WTC11 (cell line): ENCODE data around the gene CCM2L. TPM values are rescaled to one million over a fixed set of nuclear protein-coding genes. Genes with fewer than 3 reads are reported as not detected.
A peak's percentile ranks its signal among the peaks of the same experiment; 100 is the strongest.

Experiments
- ATAC-seq: fragments of 200-7000 bp; cut with Tn5 transposase; 2 replicates; pipeline ENCODE4 v1.10.0; 2021; ENCODE audit warnings: mild to moderate bottlenecking, moderate library complexity
- CTCF ChIA-PET: fragments of 300-600 bp; sonication (Branson Sonifier 250); formaldehyde crosslinking; loops from one replicate; lab custom pipeline; 2021; ENCODE audit warnings: antibody characterized with exemption; lab: Charles Lee
- POLR2A ChIA-PET: fragments of 350-600 bp; sonication (Branson Sonifier 250); formaldehyde crosslinking; loops from one replicate; lab custom pipeline; 2021; ENCODE audit warnings: antibody characterized with exemption; lab: Charles Lee
- DNase-seq: peaks from one replicate; pipeline ENCODE4 v3.0.0; 2021; ENCODE audit warnings: low spot score
- H3K27ac Mint-ChIP-seq: 2 replicates; pipeline ENCODE4 v1.8.0; 2021; ENCODE audit warnings: mixed read lengths
- H3K27me3 Mint-ChIP-seq: 2 replicates; pipeline ENCODE4 v1.8.0; 2021; ENCODE audit warnings: low read depth, mild to moderate bottlenecking, moderate library complexity, mixed read lengths
- H3K36me3 Mint-ChIP-seq: 2 replicates; pipeline ENCODE4 v1.8.0; 2021; ENCODE audit warnings: mixed read lengths
- H3K4me1 Mint-ChIP-seq: 2 replicates; pipeline ENCODE4 v1.8.0; 2022; ENCODE audit warnings: mixed read lengths
- H3K4me3 Mint-ChIP-seq: 2 replicates; pipeline ENCODE4 v1.8.0; 2021; ENCODE audit warnings: mild to moderate bottlenecking, moderate library complexity, mixed read lengths
- H3K9me3 Mint-ChIP-seq: 2 replicates; pipeline ENCODE4 v1.8.0; 2021; ENCODE audit warnings: mixed read lengths
- ATF3 ChIP-seq: sonication (generic); formaldehyde crosslinking; conservative IDR thresholded peaks from 2 replicates; pipeline ENCODE4 v1.8.1; 2022; ENCODE audit warnings: mild to moderate bottlenecking, missing genetic modification reagents
- CREB1 ChIP-seq: sonication (generic); formaldehyde crosslinking; IDR thresholded peaks from 2 replicates; pipeline ENCODE4 v1.8.0; 2023; ENCODE audit warnings: mild to moderate bottlenecking, missing genetic modification reagents
- ELF4 ChIP-seq: sonication (generic); formaldehyde crosslinking; IDR thresholded peaks from 2 replicates; pipeline ENCODE4 v1.8.1; 2022; ENCODE audit warnings: low read depth, mild to moderate bottlenecking, moderate library complexity, missing genetic modification reagents
- EMX1 ChIP-seq: fragments of 250-450 bp; sonication (Bioruptor Pico); IDR thresholded peaks from 2 replicates; pipeline ENCODE4 v1.8.0; 2021; ENCODE audit warnings: mild to moderate bottlenecking
- FOXK1 ChIP-seq: sonication (generic); formaldehyde crosslinking; IDR thresholded peaks from 2 replicates; pipeline ENCODE4 v1.8.0; 2022; ENCODE audit warnings: mild to moderate bottlenecking, moderate library complexity, missing genetic modification reagents
- HMGA2 ChIP-seq: fragments of 250-450 bp; sonication (Bioruptor Pico); IDR thresholded peaks from 2 replicates; pipeline ENCODE4 v1.4.0; 2021; ENCODE audit warnings: mild to moderate bottlenecking, moderate library complexity
- MXD4 ChIP-seq: fragments of 250-450 bp; sonication (Bioruptor Pico); IDR thresholded peaks from 2 replicates; pipeline ENCODE4 v1.8.0; 2021; ENCODE audit warnings: mild to moderate bottlenecking, moderate library complexity, borderline replicate concordance
- NFYB ChIP-seq: sonication (generic); formaldehyde crosslinking; conservative IDR thresholded peaks from 2 replicates; pipeline ENCODE4 v1.8.0; 2022; ENCODE audit warnings: low read depth, missing genetic modification reagents
- NR1H2 ChIP-seq: sonication (generic); formaldehyde crosslinking; IDR thresholded peaks from 2 replicates; pipeline ENCODE4 v1.9.0; 2021; ENCODE audit warnings: mild to moderate bottlenecking, moderate library complexity, missing genetic modification reagents
- NR2C2 ChIP-seq: sonication (generic); formaldehyde crosslinking; IDR thresholded peaks from 2 replicates; pipeline ENCODE4 v1.8.0; 2022; ENCODE audit warnings: mild to moderate bottlenecking, missing genetic modification reagents
- PREB ChIP-seq: sonication (generic); formaldehyde crosslinking; IDR thresholded peaks from 2 replicates; pipeline ENCODE4 v1.8.1; 2022; ENCODE audit warnings: mild to moderate bottlenecking, missing genetic modification reagents, moderate library complexity, borderline replicate concordance
- RELA ChIP-seq: sonication (generic); formaldehyde crosslinking; IDR thresholded peaks from 2 replicates; pipeline ENCODE4 v1.8.1; 2022; ENCODE audit warnings: missing genetic modification reagents, mild to moderate bottlenecking, borderline replicate concordance
- RORB ChIP-seq: fragments of 250-450 bp; sonication (Bioruptor Pico); IDR thresholded peaks from 2 replicates; pipeline ENCODE4 v1.9.0; 2021; ENCODE audit warnings: mild to moderate bottlenecking
- SMAD4 ChIP-seq: sonication (generic); formaldehyde crosslinking; IDR thresholded peaks from 2 replicates; pipeline ENCODE4 v1.8.0; 2022; ENCODE audit warnings: mild to moderate bottlenecking, missing genetic modification reagents
- TEAD4 ChIP-seq: sonication (generic); formaldehyde crosslinking; IDR thresholded peaks from 2 replicates; pipeline ENCODE4 v1.8.0; 2022; ENCODE audit warnings: mild to moderate bottlenecking, missing genetic modification reagents
- ZMAT4 ChIP-seq: fragments of 250-450 bp; sonication (Bioruptor Pico); IDR thresholded peaks from 2 replicates; pipeline ENCODE4 v1.9.0; 2021; ENCODE audit warnings: mild to moderate bottlenecking
- ZNF121 ChIP-seq: sonication (generic); formaldehyde crosslinking; IDR thresholded peaks from 2 replicates; pipeline ENCODE4 v1.8.0; 2023; ENCODE audit warnings: missing genetic modification reagents
- ZNF281 ChIP-seq: sonication (generic); formaldehyde crosslinking; IDR thresholded peaks from 2 replicates; pipeline ENCODE4 v1.8.0; 2023; ENCODE audit warnings: mild to moderate bottlenecking, missing genetic modification reagents
- ZNF317 ChIP-seq: sonication (generic); formaldehyde crosslinking; IDR thresholded peaks from 2 replicates; pipeline ENCODE4 v1.8.1; 2023; ENCODE audit warnings: low read depth, mild to moderate bottlenecking, moderate library complexity, missing genetic modification reagents, borderline replicate concordance
- ZNF396 ChIP-seq: fragments of 250-450 bp; sonication (Bioruptor Pico); IDR thresholded peaks from 2 replicates; pipeline ENCODE4 v1.8.0; 2021; ENCODE audit warnings: mild to moderate bottlenecking, moderate library complexity, borderline replicate concordance
- ZNF423 ChIP-seq: fragments of 250-450 bp; sonication (Bioruptor Pico); IDR thresholded peaks from 2 replicates; pipeline ENCODE4 v2.1.2; 2022; ENCODE audit warnings: mild to moderate bottlenecking, moderate library complexity
- ZNF671 ChIP-seq: fragments of 250-450 bp; sonication (Bioruptor Pico); IDR thresholded peaks from 2 replicates; pipeline ENCODE4 v1.8.0; 2021; ENCODE audit warnings: mild to moderate bottlenecking
- ZSCAN18 ChIP-seq: fragments of 250-450 bp; sonication (Bioruptor Pico); IDR thresholded peaks from 2 replicates; pipeline ENCODE4 v2.1.2; 2022; ENCODE audit warnings: mild to moderate bottlenecking, moderate library complexity
- total RNA-seq: library from RNA; stranded (reverse); gene quantifications from 3 replicates; pipeline ENCODE4 v1.2.3, GENCODE V29; 2021

Gene CCM2L
- total RNA-seq, 1 experiment from 2014 or later = 7.8 TPM

- POLR2A ChIA-PET = interaction anchor here (0.6 to 1.0 kb wide), 2 partner anchors 9 to 247 kb away, joined by 8 to 9 read pairs; no protein-coding TSS in a partner anchor
- peak overlapping the region; percentile 28; the same call in 1 of the 2 replicates for H3K27ac Mint-ChIP-seq
These were observed 62.0 kb downstream of the CCM2L start for GRCh38 chr20:32072168-32072750.

GRCh38 chr20:32075534-32075933 lies 65.3 kb downstream of the CCM2L start:
- Mint-ChIP-seq H3K36me3 (no peaks in the 10 kb centered on the region), H3K4me1 (0 out of 2 replicates have a peak, but pooled peaks cover 4% of the 10 kb centered on the region), H3K9me3 (no peaks in the 10 kb centered on the region), H3K4me3 (no peak overlapping the region), H3K27me3 (no peaks in the 10 kb centered on the region), H3K27ac (no peak overlapping the region)
- POLR2A ChIA-PET = no interaction called here
- TF ChIP-seq FOXK1 (CRISPR knock-in tag) (no peak), NR2C2 (CRISPR knock-in tag) (no peak), ZNF396 (CRISPR knock-in tag) (no peak), ZNF281 (no peak), TEAD4 (no peak), MXD4 (CRISPR knock-in tag) (no peak), NR1H2 (no peak)
- CTCF ChIA-PET = interaction anchor here (1.0 to 2.7 kb wide), 2 partner anchors 16 to 222 kb away, joined by 3 to 9 read pairs; no protein-coding TSS in a partner anchor
- DNase-seq (no peak), ATAC-seq (no peak)

More at GRCh38 chr20:32072168-32072750, 62.0 kb downstream of the CCM2L start:
- Mint-ChIP-seq H3K4me1 (peaks cover 4% of the 10 kb centered on the region), H3K9me3 (no peaks in the 10 kb centered on the region), H3K4me3 (no peak overlapping the region), H3K27me3 (no peaks in the 10 kb centered on the region), H3K36me3 (no peaks in the 10 kb centered on the region)
- CTCF ChIA-PET = interaction anchor here (0.6 to 1.0 kb wide), 4 partner anchors 21 to 251 kb away, joined by 3 to 4 read pairs (median 4); no protein-coding TSS in a partner anchor
- no peak for ATAC-seq
- DNase-seq = no peak
- TF ChIP-seq HMGA2 (CRISPR knock-in tag) = no peak
- TF ChIP-seq RELA = no peak
- no peak for TF ChIP-seq SMAD4 (CRISPR knock-in tag)
- TF ChIP-seq ZNF671 (CRISPR knock-in tag) = no peak
- TF ChIP-seq ZNF317 (CRISPR knock-in tag) = no peak
- no peak for TF ChIP-seq ZNF281
- TF ChIP-seq ELF4 (CRISPR knock-in tag) = no peak
- no peak for TF ChIP-seq RORB (CRISPR knock-in tag)
- TF ChIP-seq FOXK1 (CRISPR knock-in tag) = no peak
- TF ChIP-seq NFYB = no peak
- no peak for TF ChIP-seq ZSCAN18 (CRISPR knock-in tag)
- TF ChIP-seq PREB = no peak
- no peak for TF ChIP-seq ATF3
- TF ChIP-seq ZNF423 (CRISPR knock-in tag) = no peak
- TF ChIP-seq EMX1 = no peak
- no peak for TF ChIP-seq ZMAT4 (CRISPR knock-in tag)
- no peak for TF ChIP-seq CREB1
- no peak for TF ChIP-seq ZNF121 (CRISPR knock-in tag)
